Measurements from ENCODE around the gene DGCR8.

The DGCR8 gene

GRCh38 chr22:20036084-20036482, 44.0 kb upstream of the DGCR8 start:
- TF ChIP-seq ZFX (IDR thresholded peaks at IDR 0.05; ENCODE audit: borderline replicate concordance) (no peak), CTCF (IDR thresholded peaks at IDR 0.05) (no peak)
- H3K27ac ChIP-seq, result no peak overlapping the region

- TF ChIP-seq ZFX (IDR thresholded peaks at IDR 0.05; ENCODE audit: borderline replicate concordance) (no peak), CTCF (IDR thresholded peaks at IDR 0.05) (no peak)
- H3K27ac ChIP-seq, result no peak overlapping the region
These were observed 43.3 kb upstream of the DGCR8 start for GRCh38 chr22:20036535-20037392.

- TF ChIP-seq CTCF (IDR thresholded peaks at IDR 0.05), result no peak
- TF ChIP-seq ZFX (IDR thresholded peaks at IDR 0.05; ENCODE audit: borderline replicate concordance), result no peak
- H3K27ac ChIP-seq, result no peak overlapping the region
These were observed 42.6 kb upstream of the DGCR8 start for GRCh38 chr22:20037419-20037818.

- TF ChIP-seq ZFX (IDR thresholded peaks at IDR 0.05; ENCODE audit: borderline replicate concordance) (no peak), CTCF (IDR thresholded peaks at IDR 0.05) (no peak)
- no peak overlapping the region for H3K27ac ChIP-seq
These were observed 41.5 kb upstream of the DGCR8 start for GRCh38 chr22:20038574-20038973.

- no peak for TF ChIP-seq CTCF (IDR thresholded peaks at IDR 0.05)
- TF ChIP-seq ZFX (IDR thresholded peaks at IDR 0.05; ENCODE audit: borderline replicate concordance), result no peak
- no peak overlapping the region for H3K27ac ChIP-seq
These were observed 40.2 kb upstream of the DGCR8 start for GRCh38 chr22:20039683-20040325.

- no peak overlapping the region for H3K27ac ChIP-seq
- TF ChIP-seq CTCF (IDR thresholded peaks at IDR 0.05) (no peak), ZFX (IDR thresholded peaks at IDR 0.05; ENCODE audit: borderline replicate concordance) (no peak)
These were observed 39.5 kb upstream of the DGCR8 start for GRCh38 chr22:20040327-20041200.
